Heart left ventricle (tissue), 13 donors: Measurements from ENCODE around the gene ZDHHC22.

ENCODE experiments used
- CTCF ChIP-seq, 12 donors: fragments of 200-600 bp; sonication (generic) in 4 of 12; IDR thresholded peaks; one replicate each; pipeline versions ENCODE4 v1.5.0 to v1.8.0; 2018 to 2022; ENCODE audit warnings: antibody characterized with exemption in 12 of 12, mild to moderate bottlenecking in 5 of 12
- POLR2A ChIP-seq, 2 donors: fragments of 450-650 bp; IDR thresholded peaks; one replicate each; pipeline ENCODE4 v1.6.1; 2017; ENCODE audit warnings: antibody characterized with exemption in 2 of 2, mild to moderate bottlenecking in 2 of 2, moderate library complexity in 2 of 2
- donor health status: ischemic (EF 13 %, LVEDD 7.1; RV severe dilation, severe dysfunction).
- donor health status: DM: no; HTN: yes; CAD: no.
- donor health status: DM: no; HTN: no; CAD: no.
- donor health status: ischemic (EF 25% LVEDD 6.9; RV normal size, moderate dysfunction).
- donor health status: ischemic (EF 25% LVEDD 5.7; RV mildly dilated, moderate dysfunction).
- donor health status: ischemic (EF 35%, LVEDD 5.7; RV mildly dilated, moderate dysfunction).
- donor health status: nonischemic (EF 11% LVEDD 7.7; RV severe dilation, severe dysfunction).
- donor health status: DM: yes; HTN: yes; CAD: no.
- donor health status: PGD.
- donor health status: ischemic (EF 29% LVEDD 5.4; RV normal size, mild dysfunction).
- donor health status: nonischemic (EF 23%, LVEDD 6.1; RV moderate dilation, normal function).

DNA sequence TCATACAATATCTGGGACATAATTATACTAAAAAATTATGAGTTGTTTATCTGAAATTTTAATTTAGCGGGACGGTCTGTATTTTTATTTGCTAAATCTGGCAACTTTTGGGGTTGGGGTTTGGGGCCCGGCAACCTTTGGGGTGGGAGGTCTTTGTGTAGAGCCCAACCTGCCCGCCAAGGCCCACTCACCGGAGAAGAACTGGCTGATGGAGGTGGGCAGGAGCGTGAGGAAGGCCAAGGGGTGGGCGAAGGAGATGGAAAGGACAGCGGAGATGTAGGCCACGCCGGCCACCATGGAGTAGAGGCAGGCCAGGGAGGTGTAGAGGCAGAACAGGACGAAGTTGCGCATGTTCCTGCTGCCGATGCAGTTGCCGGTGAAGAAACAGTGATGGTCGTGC is 2.6 kb downstream of the ZDHHC22 start:
- no peak for TF ChIP-seq POLR2A (IDR thresholded peaks at IDR 0.05)
- TF ChIP-seq CTCF (IDR thresholded peaks at IDR 0.05) = no peak
